ENCODE measurements around the gene SLC11A1. TPM values are rescaled to one million over a fixed set of nuclear protein-coding genes. Genes with fewer than 3 reads are reported as not detected.

The SLC11A1 gene
- total and polyA plus RNA-seq, 2 experiments from 2014 or later, result 0.31 TPM; not detected in 1

DNA sequence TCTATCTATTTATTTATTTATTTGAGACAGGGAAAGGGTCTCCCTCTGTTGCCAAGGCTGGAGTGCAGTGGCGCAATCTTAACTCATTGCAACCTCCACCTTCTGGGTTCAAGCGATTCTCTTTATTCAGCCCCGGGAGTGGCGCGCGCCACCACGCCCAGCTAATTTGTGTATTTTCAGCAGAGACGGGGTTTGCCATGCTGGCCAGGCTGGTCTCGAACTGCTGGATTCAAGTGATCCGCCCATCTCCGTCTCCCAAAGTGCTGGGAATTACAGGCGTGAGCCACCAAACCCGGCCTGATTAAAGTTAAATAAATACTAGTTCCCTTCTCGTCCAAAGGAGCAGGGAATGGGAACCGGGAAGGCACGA, 13.4 kb downstream of the SLC11A1 start:
- Mint-ChIP-seq H3K4me1 (peaks cover 27% of the 10 kb centered on the region; the same call in 2 of the 3 replicates), H3K36me3 (ENCODE audit: low read depth) (no peaks in the 10 kb centered on the region), H3K27me3 (ENCODE audit: insufficient read depth, low read depth, poor library complexity) (peaks cover 53% of the 10 kb centered on the region), H3K4me3 (peak overlapping the region; percentile 88), H3K9me3 (no peaks in the 10 kb centered on the region), H3K27ac (0 out of 2 replicates have a peak overlapping the region, but pooled peaks have one; percentile 44)
- peaks cover 19% of the 10 kb centered on the region; the same call in 1 of the 2 replicates for H3K4me1 ChIP-seq (ENCODE audit: insufficient read depth)
- no peak for TF ChIP-seq NANOG (IDR thresholded peaks at IDR 0.05; ENCODE audit: borderline replicate concordance)
- no peak for TF ChIP-seq POLR2AphosphoS5 (IDR thresholded peaks at IDR 0.05; ENCODE audit: low read depth)
- TF ChIP-seq, protein P1, sequence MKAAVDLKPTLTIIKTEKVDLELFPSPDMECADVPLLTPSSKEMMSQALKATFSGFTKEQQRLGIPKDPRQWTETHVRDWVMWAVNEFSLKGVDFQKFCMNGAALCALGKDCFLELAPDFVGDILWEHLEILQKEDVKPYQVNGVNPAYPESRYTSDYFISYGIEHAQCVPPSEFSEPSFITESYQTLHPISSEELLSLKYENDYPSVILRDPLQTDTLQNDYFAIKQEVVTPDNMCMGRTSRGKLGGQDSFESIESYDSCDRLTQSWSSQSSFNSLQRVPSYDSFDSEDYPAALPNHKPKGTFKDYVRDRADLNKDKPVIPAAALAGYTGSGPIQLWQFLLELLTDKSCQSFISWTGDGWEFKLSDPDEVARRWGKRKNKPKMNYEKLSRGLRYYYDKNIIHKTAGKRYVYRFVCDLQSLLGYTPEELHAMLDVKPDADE (IDR thresholded peaks at IDR 0.05), result no peak
- TF ChIP-seq CREB1 (CRISPR knock-in tag; IDR thresholded peaks at IDR 0.05; ENCODE audit: low read depth), result no peak
- no peak for TF ChIP-seq EZH2 (IDR thresholded peaks at IDR 0.05; ENCODE audit: low read depth, unreplicated experiment)
- TF ChIP-seq, protein P2, sequence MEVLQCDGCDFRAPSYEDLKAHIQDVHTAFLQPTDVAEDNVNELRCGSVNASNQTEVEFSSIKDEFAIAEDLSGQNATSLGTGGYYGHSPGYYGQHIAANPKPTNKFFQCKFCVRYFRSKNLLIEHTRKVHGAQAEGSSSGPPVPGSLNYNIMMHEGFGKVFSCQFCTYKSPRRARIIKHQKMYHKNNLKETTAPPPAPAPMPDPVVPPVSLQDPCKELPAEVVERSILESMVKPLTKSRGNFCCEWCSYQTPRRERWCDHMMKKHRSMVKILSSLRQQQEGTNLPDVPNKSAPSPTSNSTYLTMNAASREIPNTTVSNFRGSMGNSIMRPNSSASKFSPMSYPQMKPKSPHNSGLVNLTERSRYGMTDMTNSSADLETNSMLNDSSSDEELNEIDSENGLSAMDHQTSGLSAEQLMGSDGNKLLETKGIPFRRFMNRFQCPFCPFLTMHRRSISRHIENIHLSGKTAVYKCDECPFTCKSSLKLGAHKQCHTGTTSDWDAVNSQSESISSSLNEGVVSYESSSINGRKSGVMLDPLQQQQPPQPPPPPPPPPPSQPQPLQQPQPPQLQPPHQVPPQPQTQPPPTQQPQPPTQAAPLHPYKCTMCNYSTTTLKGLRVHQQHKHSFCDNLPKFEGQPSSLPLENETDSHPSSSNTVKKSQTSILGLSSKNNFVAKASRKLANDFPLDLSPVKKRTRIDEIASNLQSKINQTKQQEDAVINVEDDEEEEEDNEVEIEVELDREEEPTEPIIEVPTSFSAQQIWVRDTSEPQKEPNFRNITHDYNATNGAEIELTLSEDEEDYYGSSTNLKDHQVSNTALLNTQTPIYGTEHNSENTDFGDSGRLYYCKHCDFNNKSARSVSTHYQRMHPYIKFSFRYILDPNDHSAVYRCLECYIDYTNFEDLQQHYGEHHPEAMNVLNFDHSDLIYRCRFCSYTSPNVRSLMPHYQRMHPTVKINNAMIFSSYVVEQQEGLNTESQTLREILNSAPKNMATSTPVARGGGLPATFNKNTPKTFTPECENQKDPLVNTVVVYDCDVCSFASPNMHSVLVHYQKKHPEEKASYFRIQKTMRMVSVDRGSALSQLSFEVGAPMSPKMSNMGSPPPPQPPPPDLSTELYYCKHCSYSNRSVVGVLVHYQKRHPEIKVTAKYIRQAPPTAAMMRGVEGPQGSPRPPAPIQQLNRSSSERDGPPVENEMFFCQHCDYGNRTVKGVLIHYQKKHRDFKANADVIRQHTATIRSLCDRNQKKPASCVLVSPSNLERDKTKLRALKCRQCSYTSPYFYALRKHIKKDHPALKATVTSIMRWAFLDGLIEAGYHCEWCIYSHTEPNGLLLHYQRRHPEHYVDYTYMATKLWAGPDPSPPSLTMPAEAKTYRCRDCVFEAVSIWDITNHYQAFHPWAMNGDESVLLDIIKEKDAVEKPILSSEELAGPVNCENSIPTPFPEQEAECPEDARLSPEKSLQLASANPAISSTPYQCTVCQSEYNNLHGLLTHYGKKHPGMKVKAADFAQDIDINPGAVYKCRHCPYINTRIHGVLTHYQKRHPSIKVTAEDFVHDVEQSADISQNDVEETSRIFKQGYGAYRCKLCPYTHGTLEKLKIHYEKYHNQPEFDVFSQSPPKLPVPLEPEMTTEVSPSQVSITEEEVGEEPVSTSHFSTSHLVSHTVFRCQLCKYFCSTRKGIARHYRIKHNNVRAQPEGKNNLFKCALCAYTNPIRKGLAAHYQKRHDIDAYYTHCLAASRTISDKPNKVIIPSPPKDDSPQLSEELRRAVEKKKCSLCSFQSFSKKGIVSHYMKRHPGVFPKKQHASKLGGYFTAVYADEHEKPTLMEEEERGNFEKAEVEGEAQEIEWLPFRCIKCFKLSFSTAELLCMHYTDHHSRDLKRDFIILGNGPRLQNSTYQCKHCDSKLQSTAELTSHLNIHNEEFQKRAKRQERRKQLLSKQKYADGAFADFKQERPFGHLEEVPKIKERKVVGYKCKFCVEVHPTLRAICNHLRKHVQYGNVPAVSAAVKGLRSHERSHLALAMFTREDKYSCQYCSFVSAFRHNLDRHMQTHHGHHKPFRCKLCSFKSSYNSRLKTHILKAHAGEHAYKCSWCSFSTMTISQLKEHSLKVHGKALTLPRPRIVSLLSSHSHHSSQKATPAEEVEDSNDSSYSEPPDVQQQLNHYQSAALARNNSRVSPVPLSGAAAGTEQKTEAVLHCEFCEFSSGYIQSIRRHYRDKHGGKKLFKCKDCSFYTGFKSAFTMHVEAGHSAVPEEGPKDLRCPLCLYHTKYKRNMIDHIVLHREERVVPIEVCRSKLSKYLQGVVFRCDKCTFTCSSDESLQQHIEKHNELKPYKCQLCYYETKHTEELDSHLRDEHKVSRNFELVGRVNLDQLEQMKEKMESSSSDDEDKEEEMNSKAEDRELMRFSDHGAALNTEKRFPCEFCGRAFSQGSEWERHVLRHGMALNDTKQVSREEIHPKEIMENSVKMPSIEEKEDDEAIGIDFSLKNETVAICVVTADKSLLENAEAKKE (CRISPR knock-in tag; IDR thresholded peaks at IDR 0.05), result no peak
- no peak for TF ChIP-seq ZNF114 (CRISPR knock-in tag; IDR thresholded peaks at IDR 0.05)
- TF ChIP-seq JUNB (IDR thresholded peaks at IDR 0.05; ENCODE audit: unreplicated experiment), result no peak
- no peak for TF ChIP-seq STAT1 (IDR thresholded peaks at IDR 0.05; ENCODE audit: unreplicated experiment)
- TF ChIP-seq EZH2phosphoT487 (IDR thresholded peaks at IDR 0.05; ENCODE audit: unreplicated experiment), result no peak
- TF ChIP-seq, protein P3, sequence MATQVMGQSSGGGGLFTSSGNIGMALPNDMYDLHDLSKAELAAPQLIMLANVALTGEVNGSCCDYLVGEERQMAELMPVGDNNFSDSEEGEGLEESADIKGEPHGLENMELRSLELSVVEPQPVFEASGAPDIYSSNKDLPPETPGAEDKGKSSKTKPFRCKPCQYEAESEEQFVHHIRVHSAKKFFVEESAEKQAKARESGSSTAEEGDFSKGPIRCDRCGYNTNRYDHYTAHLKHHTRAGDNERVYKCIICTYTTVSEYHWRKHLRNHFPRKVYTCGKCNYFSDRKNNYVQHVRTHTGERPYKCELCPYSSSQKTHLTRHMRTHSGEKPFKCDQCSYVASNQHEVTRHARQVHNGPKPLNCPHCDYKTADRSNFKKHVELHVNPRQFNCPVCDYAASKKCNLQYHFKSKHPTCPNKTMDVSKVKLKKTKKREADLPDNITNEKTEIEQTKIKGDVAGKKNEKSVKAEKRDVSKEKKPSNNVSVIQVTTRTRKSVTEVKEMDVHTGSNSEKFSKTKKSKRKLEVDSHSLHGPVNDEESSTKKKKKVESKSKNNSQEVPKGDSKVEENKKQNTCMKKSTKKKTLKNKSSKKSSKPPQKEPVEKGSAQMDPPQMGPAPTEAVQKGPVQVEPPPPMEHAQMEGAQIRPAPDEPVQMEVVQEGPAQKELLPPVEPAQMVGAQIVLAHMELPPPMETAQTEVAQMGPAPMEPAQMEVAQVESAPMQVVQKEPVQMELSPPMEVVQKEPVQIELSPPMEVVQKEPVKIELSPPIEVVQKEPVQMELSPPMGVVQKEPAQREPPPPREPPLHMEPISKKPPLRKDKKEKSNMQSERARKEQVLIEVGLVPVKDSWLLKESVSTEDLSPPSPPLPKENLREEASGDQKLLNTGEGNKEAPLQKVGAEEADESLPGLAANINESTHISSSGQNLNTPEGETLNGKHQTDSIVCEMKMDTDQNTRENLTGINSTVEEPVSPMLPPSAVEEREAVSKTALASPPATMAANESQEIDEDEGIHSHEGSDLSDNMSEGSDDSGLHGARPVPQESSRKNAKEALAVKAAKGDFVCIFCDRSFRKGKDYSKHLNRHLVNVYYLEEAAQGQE (IDR thresholded peaks at IDR 0.05; ENCODE audit: unreplicated experiment), result no peak
- TF ChIP-seq, protein P4, sequence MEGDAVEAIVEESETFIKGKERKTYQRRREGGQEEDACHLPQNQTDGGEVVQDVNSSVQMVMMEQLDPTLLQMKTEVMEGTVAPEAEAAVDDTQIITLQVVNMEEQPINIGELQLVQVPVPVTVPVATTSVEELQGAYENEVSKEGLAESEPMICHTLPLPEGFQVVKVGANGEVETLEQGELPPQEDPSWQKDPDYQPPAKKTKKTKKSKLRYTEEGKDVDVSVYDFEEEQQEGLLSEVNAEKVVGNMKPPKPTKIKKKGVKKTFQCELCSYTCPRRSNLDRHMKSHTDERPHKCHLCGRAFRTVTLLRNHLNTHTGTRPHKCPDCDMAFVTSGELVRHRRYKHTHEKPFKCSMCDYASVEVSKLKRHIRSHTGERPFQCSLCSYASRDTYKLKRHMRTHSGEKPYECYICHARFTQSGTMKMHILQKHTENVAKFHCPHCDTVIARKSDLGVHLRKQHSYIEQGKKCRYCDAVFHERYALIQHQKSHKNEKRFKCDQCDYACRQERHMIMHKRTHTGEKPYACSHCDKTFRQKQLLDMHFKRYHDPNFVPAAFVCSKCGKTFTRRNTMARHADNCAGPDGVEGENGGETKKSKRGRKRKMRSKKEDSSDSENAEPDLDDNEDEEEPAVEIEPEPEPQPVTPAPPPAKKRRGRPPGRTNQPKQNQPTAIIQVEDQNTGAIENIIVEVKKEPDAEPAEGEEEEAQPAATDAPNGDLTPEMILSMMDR (conservative IDR thresholded peaks at IDR 0.05; ENCODE audit: low read depth in 2 of 2), result no peak
- TF ChIP-seq ZNF331 (CRISPR knock-in tag; IDR thresholded peaks at IDR 0.05; ENCODE audit: low read depth), result no peak
- no peaks in the 10 kb centered on the region for H3K79me2 ChIP-seq (replicated peaks; ENCODE audit: insufficient read depth)
- H3K27me3 ChIP-seq (ENCODE audit: insufficient read depth), result peaks cover 38% of the 10 kb centered on the region
- H3K4me2 ChIP-seq, result peak overlapping the region; percentile 75
- no peaks in the 10 kb centered on the region for H3K9me2 ChIP-seq (ENCODE audit: insufficient read depth)
- peak; percentile 37 for DNase-seq (ENCODE audit: low spot score)
- no peaks in the 10 kb centered on the region for H4K20me1 ChIP-seq (replicated peaks; ENCODE audit: insufficient read depth)
- no peaks in the 10 kb centered on the region for H3K36me3 ChIP-seq (ENCODE audit: insufficient read depth)
- peaks cover 3% of the 10 kb centered on the region; the same call in 1 of the 2 replicates for H3F3A ChIP-seq (replicated peaks; ENCODE audit: low read depth)
- peak overlapping the region; percentile 99 for H2AFZ ChIP-seq
- no peak overlapping the region for H3K27ac ChIP-seq (ENCODE audit: low read depth)
- H3K4me3 ChIP-seq, result peak overlapping the region; percentile 82
- no peak for ATAC-seq

Measured in GM23338 (cell line).